ENCODE results near the gene MAP2K5.

The MAP2K5 gene

DNA sequence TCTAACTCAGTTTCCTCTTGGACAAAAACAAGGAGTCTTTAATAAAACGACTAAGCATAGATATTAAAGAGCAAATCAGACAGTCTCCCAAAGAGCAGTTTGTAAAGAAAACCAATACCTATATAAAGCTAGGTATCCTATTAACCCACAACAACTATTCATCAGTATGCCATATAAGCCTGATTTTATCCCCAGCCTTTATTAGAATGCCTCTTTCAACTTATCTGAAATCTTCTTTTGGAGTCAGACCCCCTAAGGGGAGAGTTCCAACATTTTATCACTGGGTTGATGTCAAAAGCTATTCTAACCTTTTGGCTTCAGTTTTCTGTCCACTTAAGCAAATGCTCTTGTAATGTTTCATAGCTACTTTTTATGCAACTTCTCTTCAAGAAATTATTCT lies 17.8 kb downstream of the MAP2K5 start:
- DNase-seq: no peak

DNA sequence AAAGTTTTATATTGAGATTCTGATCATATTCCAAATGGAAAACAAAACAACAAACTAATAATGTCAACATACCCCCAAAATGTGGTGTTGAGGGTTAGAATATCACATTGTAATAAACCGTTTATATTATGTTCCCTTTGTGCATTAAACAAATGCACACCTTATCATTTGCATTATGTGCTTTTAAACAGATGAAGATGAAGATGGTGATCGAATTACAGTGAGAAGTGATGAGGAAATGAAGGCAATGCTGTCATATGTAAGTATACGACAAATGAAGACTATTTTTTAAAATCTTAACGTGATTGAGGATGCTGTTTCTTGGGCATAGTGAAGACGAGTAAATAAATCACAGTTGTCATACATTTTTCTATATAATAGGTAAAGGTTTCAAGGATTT lies 20.6 kb downstream of the MAP2K5 start:
- DNase-seq: no peak

DNA sequence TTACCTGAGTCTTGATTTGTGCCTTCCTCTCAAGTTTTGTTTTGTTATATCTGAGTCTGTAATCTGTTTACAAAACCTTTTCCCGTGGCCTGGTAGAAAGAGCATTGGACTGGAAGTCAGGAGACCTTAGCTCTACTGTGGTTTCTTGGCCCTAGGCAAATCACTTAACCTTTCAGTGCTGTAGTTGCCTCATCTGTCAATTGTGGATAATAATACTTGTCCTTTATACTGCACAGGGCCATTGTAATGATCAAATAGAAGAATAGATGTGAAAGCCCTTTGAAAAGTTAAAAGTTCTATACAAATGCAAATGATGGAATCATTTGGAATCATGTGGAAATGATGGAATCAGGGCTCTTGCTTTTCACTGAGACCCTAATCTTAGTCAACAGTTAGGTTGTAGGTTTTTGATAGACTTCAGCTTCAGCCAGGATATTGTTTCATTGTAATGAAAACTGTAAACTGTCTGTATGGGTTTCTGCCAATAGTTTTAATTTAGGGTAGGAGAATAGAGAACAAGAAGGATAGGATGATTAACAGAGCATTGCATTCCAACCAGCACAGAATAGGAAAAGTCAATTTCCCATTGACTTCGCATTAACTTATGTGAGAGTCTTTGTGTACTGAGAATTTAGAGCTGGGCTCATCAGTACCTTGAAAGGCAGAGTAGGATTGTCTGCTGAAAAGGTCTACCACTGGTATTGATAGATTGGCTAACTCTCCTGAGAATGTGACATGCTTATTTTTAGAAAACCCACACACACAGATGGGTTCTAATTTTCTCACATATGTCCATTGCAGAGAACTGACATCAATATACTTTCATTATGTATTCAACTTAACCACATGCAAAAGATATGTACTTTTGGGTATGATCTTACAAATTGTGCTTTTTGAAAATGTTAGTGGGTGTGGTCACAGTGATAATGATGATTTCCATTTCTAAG lies 21.8 kb downstream of the MAP2K5 start:
- no peak for DNase-seq

DNA sequence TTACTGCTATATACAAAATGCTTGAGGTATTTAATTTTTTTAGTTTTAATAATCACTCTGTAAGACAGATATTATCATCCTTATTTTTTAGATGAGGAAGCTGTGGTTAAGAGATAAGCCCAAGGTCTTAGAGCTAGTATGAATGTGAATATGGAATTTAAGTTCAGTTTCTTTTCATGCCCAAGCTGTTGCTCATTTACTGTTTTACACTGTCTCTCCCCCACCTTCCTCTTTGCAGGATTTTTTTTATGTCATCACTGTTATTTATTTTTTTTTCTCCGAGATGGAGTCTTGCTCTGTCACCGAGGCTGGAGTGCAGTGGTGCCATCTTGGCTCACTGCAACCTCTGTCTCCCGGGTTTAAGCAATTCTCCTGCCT lies 22.5 kb downstream of the MAP2K5 start:
- no peak for DNase-seq

DNA sequence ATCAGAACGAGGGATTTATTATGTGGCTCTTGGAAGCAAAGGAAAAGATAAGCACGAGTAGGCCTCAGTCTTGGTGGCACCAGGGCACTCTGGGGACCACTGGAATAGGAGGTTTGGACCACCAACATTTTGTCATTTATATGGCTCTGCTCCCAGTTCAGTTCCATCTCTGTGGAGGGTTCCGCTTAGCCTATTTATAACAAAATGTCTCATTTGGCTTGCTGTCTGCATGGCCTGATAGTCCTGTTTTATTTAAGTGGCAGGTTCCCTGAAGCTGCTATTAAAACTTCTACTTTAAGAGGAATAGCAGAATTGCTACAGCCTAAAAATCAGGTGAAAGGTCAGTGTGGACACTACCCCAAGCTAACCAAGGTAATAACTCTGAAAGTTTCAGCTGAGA lies 27.2 kb downstream of the MAP2K5 start:
- DNase-seq: no peak

DNA sequence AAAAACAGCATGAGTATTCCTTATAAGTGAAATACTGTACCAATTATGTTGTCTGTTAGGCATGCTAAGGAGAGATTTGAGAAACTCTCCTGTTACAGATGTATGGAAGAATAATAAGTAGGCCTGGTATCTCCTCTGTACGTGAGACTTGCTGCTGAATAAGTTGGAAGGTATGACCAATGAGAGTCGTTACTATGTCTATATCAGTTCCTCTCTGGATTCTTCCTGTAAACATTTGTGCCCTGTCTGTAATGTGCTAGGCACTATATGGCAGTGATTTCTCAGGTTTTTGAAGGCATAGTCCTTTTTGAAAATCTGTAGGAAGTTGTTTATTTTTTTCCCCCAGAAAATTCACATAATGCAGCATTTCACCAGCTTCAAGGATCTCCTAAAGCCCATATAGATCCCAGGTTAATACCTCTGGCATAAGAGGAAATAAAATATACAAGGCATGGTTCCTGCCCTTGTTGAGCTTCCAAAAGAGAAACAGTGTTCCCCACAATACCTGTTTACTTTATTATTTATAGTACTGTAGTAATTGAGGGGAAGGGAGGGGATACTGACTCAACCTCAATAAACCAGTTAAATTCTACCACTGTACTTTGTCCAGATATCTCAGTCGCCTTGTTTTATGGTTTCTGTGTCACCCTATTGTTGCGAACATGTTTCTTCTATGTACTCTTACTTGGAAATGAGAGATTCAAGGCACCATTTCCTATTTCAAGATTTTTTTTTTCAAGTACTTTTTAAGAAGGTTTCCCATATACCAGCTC lies 28.6 kb downstream of the MAP2K5 start:
- DNase-seq: no peak

DNA sequence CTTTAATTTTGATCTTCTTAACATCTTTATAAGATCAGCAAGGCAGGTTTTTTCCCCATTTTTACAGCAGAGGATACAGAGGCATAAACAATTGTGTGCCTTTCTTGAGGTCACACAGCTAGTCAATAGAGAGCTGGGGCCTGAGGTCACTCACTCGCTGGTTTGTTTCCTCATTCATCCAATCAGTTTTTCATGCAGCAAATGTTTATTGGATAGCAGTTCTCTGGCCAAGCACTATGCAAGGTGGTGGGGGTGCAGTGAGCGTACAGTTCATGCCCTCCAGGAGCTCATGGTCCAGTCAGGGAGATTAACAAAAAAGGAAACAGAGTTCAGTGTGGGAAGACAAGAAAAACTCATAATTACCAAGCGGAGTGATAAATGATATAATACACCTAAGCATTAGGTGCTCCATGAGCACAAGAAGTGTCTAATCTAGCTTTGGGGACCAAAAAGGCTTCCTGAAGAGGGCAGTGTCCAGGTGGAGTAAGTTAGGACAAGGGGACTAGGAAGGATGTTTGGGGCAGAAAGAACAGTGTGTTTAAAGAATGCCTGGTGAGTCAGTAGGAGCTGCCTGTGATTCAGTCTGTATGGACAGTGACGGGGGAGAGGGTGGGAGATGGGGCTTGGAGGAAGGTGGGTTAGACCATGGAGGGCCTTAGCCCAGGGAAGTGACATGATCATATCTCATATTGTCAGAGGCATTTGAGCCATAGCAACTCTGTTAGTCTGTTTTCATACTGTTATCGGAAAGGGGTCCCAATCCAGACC lies 29.3 kb downstream of the MAP2K5 start:
- no peak for DNase-seq

DNA sequence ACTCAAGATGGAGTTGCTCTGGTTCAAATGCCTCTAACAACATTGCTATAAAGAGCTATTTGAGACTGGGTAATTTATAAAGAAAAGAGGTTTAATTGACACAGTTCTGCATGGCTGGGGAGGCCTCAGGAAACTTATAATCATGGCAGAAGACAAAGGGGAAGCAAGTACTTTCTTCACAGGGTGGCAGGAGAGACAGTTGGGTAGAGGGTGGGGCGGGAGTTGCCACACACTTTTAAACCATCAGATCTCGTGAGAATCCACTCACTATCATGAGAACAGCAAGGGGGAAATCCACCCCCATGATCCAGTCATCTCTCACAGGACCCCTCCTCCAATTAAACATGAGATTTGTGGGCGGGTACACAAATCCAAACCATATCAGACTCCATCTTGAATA lies 30.7 kb downstream of the MAP2K5 start:
- no peak for DNase-seq

DNA sequence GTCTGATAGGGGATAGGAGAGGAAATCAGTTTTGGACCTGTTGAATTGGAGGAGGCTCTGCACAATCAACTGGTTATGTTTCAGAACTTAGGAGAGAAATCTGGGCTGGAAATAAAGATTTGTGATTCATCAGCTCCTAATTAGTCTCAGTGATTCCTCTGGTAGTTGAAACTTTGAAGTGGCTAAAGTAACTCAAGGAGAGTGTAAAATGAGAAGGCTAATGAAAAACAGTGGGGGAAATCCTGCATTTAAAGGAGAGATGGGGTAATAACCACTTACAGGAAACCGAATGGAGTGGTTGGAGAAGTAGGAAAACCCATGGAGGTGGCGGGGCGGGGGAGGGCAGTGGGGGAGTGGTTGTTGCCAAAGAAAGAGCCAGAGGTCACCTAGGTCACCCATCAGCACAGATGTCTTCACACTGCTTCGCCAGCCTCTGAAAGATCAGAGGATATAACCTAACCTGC lies 32.6 kb downstream of the MAP2K5 start:
- DNase-seq: no peak

DNA sequence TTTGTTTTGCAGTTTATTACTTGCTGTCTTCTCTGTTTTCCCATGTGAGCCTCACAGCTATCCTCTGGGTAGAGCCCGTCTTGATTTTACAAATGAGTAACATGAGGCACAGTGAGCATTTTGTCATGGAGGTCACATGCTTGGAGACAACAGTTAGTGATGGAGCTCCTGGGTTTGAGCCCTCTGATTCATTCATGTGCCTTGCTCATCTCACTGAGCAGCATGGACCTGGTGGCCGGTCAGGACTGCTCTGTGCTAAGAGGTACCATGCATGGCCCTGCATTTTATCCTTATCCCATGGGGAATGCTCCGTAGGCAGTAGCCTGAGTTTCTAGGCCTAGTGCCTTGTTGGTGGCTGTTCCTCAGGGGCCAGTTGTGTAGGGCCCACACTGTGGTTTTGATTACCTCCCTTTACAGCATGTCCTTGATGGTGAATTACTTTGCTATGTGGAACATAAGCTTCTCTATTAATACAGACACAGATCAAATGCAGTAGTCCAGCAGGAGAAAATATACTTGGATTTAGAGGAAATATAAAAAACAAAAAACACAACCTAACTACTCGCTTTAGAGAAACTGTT lies 35.6 kb downstream of the MAP2K5 start:
- DNase-seq: no peak

DNA sequence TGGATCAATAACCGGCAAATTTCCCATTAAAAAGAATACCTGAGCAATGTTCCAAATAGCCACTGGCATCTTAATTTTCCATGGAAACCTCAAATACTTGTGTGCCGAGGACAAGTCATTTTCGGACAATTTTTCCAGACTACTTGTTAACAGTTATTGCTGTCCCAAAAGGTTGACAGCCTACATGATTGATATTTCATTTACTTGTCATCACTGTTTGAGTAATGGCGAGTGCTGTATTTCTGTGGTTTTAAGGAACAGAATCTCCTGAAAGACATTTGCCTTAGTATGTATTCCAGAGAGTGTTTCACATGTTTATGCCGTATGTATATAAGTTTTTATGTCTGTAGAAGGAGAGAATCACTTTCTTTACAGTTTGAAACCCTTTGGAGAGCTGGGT lies 36.7 kb downstream of the MAP2K5 start:
- DNase-seq: no peak

DNA sequence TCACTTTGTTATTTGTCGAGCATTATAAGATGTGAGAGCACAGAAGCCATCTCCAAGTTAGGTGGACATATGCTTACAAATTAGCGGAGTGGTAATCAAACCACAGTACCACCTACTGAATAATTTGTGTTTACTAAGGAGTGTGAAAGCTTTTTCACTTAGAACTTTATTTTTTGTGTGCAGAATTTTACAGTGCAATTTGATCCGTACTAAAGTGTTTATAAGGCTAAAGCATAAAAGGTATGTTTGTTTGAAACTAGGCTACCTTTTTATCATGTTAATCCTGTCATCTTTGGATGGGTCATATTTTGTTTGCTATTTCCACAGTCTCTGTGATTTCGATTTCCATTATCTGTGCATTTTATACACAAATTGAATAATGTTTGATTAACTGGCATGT lies 37.5 kb downstream of the MAP2K5 start:
- no peak for DNase-seq

DNA sequence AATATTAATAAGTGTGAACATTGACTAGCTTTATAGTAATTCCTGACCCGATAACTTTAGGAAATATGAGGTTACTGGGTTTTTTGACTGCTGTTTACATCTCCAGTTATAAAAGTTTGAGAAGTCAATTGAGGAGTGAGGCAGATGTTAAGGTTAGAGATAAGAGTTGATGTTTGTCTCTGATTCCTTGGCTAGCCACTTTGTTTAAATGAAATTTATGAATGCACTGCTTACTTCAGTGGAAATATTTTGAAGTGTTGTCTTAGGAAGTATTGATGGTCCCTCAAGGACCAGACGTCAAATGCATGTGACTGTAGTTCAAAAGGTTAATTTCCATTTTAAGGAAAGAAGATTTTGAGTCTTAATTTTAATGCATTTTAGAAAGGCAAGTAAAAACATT lies 41.7 kb downstream of the MAP2K5 start:
- DNase-seq: no peak

DNA sequence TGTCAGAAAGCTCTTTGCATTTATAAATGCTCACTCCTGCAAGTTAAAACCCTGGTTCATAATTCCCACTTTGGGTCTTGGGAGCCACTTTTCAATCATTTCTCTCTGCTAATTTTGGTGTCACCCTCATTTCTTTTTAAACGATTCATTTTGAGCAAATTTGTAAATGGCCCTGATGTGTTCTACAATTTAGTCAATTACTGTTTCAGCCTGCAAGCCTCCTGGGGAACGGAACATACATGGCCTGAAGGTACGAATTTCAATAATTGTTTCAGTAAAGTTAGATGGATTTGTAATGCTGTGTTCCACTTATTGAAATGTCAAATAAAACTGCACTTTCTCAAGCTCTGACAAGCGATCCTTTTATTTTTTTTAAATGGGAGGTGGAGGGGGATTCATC lies 43.2 kb downstream of the MAP2K5 start:
- no peak for DNase-seq

DNA sequence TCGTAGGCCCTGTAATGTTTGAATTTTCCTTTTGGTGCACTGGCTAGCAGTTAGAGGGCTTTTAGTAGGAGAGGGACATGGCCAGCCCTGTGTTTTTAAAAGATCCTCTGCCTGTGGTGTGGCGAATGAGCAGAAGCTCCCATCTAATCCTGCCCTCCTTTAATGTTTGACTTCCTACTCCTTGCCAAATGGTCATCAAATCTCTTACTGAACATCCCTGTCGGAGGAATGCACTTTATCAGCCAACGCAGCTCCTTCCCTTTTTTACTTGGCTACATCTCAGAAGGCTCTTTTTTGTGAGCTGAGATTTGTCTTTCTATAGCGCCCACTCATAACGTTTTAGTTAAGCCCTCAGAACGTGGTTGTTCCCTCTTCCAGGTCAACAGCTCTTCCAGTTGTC lies 44.8 kb downstream of the MAP2K5 start:
- DNase-seq: no peak

DNA sequence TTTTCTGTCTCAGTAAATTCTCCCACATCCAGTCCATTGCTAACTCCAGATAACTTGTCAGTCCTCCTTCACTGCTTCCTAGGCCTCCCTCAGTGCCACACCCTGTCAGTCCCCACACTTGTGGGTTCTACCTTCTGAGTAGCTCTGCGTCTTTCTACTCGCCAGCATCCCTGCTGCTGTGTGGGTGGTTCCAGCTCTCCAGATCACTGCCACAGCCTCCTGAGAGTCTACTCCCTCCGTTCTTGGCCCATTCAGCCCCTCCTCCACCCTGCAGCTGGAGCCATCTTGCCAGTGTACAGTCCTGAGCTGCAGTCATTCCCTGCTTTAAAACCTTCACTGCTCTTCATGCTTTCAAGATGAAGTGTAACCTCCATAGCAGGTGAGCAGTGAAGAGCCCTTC lies 45.3 kb downstream of the MAP2K5 start:
- DNase-seq: no peak

DNA sequence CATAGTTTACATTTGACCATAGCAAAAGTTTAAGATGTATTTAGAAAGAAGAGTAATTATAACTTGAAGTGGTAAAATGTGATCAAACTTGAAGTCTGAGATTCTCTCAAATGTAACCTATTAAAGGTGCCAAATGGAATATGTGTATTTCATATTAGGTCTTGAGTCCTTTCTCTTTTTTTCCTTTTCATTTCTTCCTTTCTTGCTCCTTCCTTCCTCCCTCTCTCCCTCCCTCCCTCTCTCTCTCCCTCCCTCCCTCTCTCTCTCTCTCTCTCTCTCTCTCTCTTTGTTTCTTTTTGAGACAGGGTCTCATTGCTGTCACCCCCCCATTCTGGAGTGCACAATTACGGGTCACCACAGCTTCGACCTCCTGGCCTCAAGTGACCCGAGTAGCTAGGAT lies 47.7 kb downstream of the MAP2K5 start:
- no peak for DNase-seq

DNA sequence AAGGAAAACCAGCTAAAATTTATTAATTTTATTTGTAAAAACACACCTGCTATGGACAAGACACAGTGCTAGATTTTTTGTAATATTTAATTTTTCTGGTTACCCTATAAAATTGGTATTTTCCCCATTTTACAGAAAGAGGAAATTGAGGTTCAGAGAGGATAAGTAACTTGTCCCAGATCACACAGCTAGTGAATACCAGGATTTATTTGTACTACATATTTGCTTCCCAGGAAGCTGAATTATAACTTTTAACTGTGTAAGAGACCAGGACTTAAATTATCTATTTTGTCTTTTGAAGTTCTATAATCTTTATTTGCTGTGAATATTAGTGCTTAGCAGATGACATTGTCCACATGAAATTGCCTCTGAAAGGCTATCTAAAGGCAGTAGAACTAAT lies 49.7 kb downstream of the MAP2K5 start:
- no peak for DNase-seq

DNA sequence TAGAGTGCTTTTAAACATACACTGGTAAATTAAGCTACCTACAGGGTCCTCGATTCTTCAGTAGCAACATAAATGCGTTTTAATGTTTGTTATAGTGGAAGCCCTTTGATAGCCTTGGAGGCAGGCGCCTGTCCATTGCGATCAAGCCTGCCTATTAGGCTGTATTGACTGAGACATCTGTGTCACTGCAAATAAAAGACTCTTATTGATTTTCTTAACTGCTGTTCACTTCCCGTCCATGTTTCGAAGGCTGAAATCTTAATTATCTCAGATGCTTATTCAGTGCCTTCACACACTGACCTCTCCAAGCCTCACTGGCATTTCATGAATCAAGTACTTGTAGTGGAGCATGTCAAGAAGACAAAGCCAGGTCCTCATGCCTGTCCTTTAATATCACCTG lies 51.1 kb downstream of the MAP2K5 start:
- no peak for DNase-seq

DNA sequence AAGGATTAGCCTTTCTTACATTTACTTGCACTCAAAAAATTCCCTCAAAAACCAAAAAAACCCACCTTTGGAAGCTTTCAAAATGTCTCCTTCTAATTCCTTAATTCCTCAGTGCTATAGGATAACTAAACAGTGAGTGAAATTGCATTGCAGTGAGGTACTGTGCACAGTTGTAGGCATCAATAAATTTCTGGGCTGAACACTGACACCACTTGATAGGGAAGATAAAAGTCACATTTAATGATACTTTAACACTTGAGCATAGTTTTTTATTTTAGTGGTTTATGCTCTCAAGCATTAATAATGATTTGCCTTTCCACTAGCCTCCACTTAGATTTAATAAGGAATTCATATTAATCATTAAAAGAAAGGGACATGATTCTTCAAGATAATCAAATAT lies 52.3 kb downstream of the MAP2K5 start:
- no peak for DNase-seq

DNA sequence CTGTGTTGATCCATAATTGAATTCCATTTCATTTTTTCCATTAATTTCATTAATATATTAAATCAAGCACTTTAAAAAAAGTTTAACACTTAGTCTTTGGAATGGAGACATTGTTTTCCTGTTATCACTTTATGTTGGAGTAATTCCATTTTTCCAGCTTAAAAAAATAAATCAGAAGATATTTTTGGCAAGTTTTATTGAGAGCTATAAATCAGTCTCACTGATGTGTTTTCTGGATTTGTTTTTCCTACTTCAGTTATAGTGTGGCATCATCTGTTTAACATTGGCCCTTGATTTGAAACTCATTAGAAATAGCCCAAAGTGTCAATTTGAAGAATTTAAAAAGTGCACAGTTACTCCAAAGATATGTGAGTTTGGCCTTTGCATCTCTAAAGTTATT lies 53.1 kb downstream of the MAP2K5 start:
- DNase-seq: no peak

DNA sequence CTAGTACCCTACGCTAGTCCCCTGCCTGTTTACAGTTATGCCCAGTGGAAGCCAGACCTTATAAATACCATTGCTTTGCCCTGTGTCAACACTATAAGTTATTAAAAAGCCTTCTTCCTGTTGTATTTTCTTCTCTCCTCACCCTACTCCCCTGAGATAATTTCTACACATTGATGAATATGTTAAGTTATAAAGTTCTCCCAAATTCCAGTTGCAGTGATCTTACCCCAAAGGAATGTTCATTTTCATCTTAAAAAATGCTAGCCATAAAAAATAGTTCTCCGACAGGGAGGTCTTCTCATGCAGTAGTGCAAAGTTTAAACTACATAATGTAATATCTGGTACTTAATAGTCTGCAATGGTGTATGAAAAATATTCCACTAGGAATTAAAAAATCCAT lies 58.6 kb downstream of the MAP2K5 start:
- DNase-seq: no peak

DNA sequence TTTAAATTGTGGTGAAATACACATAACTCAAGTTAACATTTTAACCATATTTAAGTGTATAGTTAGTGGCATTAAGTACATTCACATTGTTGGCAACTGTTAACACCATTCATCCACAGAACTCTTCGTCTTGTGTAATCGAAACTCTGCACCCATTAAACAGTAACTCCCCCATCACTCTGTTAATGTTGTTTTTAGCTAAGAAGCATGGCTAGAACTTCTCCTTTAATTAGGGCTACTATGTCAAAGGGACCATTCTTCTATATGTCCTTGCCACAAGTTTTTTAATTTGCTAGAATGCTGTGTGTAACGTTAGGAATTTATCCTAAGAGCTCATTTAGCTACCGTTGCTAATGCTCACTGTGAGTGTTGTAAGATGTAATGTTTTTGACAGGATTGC lies 60.6 kb downstream of the MAP2K5 start:
- no peak for DNase-seq
